K562 (cell line): ENCODE measurements around the gene CRAT. TPM values are rescaled to one million over a fixed set of nuclear protein-coding genes. Genes with fewer than 3 reads are reported as not detected.
A peak's percentile ranks its signal among the peaks of the same experiment; 100 is the strongest.

ENCODE experiments used
- ATAC-seq: fragments of 200-7000 bp; cut with Tn5 transposase; 3 replicates; pipeline ENCODE4 v1.9.1; 2020; ENCODE audit warnings: moderate library complexity
- BruUV-seq: library from RNA; stranded (reverse); fragments of 400-500 nt; replicated peaks from 2 replicates; lab custom pipeline; 2021; lab: Mats Ljungman, UMichigan
- CTCF ChIA-PET: fragments of 300-600 bp; formaldehyde crosslinking; extraction: SDS; loops from one replicate; lab custom pipeline; 2021; ENCODE audit warnings: low intra/inter-chr PET ratio; lab: Yijun Ruan, JAX
- POLR2A ChIA-PET: fragments of 300-600, 350-650 bp; sonication (Branson Sonifier 250); formaldehyde crosslinking; extraction: SDS; loops from one replicate; lab custom pipeline; 2021; ENCODE audit warnings: antibody characterized with exemption, inconsistent platforms; lab: Yijun Ruan, JAX
- DNase-seq, 4 experiments: peaks; one replicate each; pipeline versions ENCODE4 v3.0.0 to v3.0.0-alpha.2; 2011 to 2018; ENCODE audit warnings: low spot score in 3 of 4, mixed read lengths in 3 of 4; ENCODE audit errors: extremely low read depth in 1 of 4
- FAIRE-seq: peaks from 2 replicates; lab custom pipeline; 2011; peaks lifted over from hg19 to GRCh38; lab: Jason Lieb, UNC
- H2AFZ ChIP-seq: 2 replicates; pipeline ENCODE4 v1.6.0; 2011; ENCODE audit warnings: low read depth, low read length, control low read depth, inconsistent platforms
- H3K27ac ChIP-seq: fragments of 200-600 bp; 3 replicates; pipeline ENCODE4 v1.8.0; 2011; ENCODE audit warnings: low read depth, mild to moderate bottlenecking, control low read depth, inconsistent platforms, low read length, moderate library complexity, mixed read lengths; ENCODE audit errors: extremely low read depth
- H3K27me3 ChIP-seq, 2 experiments: fragments of 300-600 bp in 1 of 2; 2 replicates in 1 of 2; 3 replicates in 1 of 2; pipeline versions ENCODE4 v1.6.0 to v1.8.0; 2011; ENCODE audit warnings: inconsistent platforms in 2 of 2, low read length in 2 of 2, mild to moderate bottlenecking in 1 of 2, mixed read lengths in 1 of 2, moderate library complexity in 1 of 2; ENCODE audit not compliant: control insufficient read depth in 2 of 2, insufficient read depth in 2 of 2
- H3K36me3 ChIP-seq: fragments of 300-600 bp; 3 replicates; pipeline ENCODE4 v1.8.0; 2011; ENCODE audit warnings: mild to moderate bottlenecking, low read length, inconsistent platforms; ENCODE audit not compliant: control insufficient read depth, insufficient read depth
- H3K4me1 ChIP-seq, 2 experiments: fragments of 200-600 bp in 1 of 2; replicated peaks in 1 of 2; 2 replicates in 1 of 2; 3 replicates in 1 of 2; pipeline versions ENCODE4 v1.5.1 to v1.8.0; 2011; ENCODE audit warnings: inconsistent platforms in 2 of 2, low read length in 2 of 2, mild to moderate bottlenecking in 1 of 2, mixed read lengths in 1 of 2, moderate library complexity in 1 of 2; ENCODE audit not compliant: control insufficient read depth in 2 of 2, insufficient read depth in 2 of 2
- H3K4me2 ChIP-seq: 2 replicates; pipeline ENCODE4 v1.6.1; 2011; ENCODE audit warnings: low read length, control low read depth, inconsistent platforms, mixed read lengths; ENCODE audit not compliant: insufficient read depth
- H3K4me3 ChIP-seq: fragments of 200-600 bp; sonication (generic), shearing (Covaris generic); 2 replicates; pipeline ENCODE4 v1.5.1; 2016; ENCODE audit warnings: control low read depth, inconsistent platforms
- H3K79me2 ChIP-seq: fragments of 200-600 bp; 3 replicates; pipeline ENCODE4 v1.8.0; 2011; ENCODE audit warnings: low read length, inconsistent platforms; ENCODE audit not compliant: control insufficient read depth, insufficient read depth
- H3K9ac ChIP-seq, 2 experiments: 2 replicates each; pipeline versions ENCODE4 v1.6.0 to v1.6.1; 2011; ENCODE audit warnings: low read depth in 2 of 2, low read length in 2 of 2, control low read depth in 1 of 2, inconsistent platforms in 1 of 2, mild to moderate bottlenecking in 1 of 2, mixed read lengths in 1 of 2; ENCODE audit not compliant: insufficient read depth in 1 of 2
- H3K9me1 ChIP-seq: one replicate; pipeline ENCODE4 v1.6.0; 2011; ENCODE audit warnings: inconsistent platforms, mild to moderate bottlenecking, low read length, moderate library complexity; ENCODE audit not compliant: control insufficient read depth, insufficient read depth
- H3K9me3 ChIP-seq: replicated peaks from 2 replicates; pipeline ENCODE4 v1.5.1; 2011; ENCODE audit warnings: low read depth, low read length, inconsistent platforms; ENCODE audit not compliant: control insufficient read depth, insufficient read depth
- H4K20me1 ChIP-seq: replicated peaks from 2 replicates; pipeline ENCODE4 v1.6.1; 2011; ENCODE audit warnings: low read length, inconsistent platforms, mixed read lengths; ENCODE audit not compliant: control insufficient read depth, insufficient read depth
- DDX20 ChIP-seq: fragments of 450-650 bp; IDR thresholded peaks from 2 replicates; pipeline ENCODE4 v1.6.1; 2016; ENCODE audit warnings: missing genetic modification characterization, low read depth, mild to moderate bottlenecking, missing compliant biosample characterization, moderate library complexity
- POLR2G ChIP-seq: fragments of 200-400 bp; formaldehyde crosslinking; IDR thresholded peaks from 2 replicates; pipeline ENCODE4 v1.6.1; 2017; ENCODE audit warnings: low read depth, mild to moderate bottlenecking, antibody characterized with exemption, low read length, moderate library complexity
- SIX5 ChIP-seq, 2 experiments: IDR thresholded peaks; 2 replicates each; pipeline ENCODE4 v1.6.1; 2011; ENCODE audit warnings: low read length in 2 of 2, borderline replicate concordance in 1 of 2, low read depth in 1 of 2, mild to moderate bottlenecking in 1 of 2, moderate library complexity in 1 of 2; ENCODE audit not compliant: insufficient read depth in 1 of 2
- WGBS: fragments of 100-300 bp; shearing (Covaris generic); methylation state at CpG from one replicate; pipeline ENCODE4 v1.1.6; 2016; ENCODE audit warnings: low coverage, mixed read lengths; ENCODE audit not compliant: insufficient coverage; ENCODE audit errors: missing lambda C conversion rate; 5-methylcytosine and 5-hydroxymethylcytosine counted together
- in situ Hi-C: fragments of 300-500 bp; cut with MboI; formaldehyde crosslinking; loops from 4 replicates; pipeline ENCODE4 v1.15.0; 2018; ENCODE audit warnings: inconsistent platforms, mixed read lengths
- intact Hi-C: fragments of 100-400 bp; cut with micrococcal nuclease; formaldehyde crosslinking; loops from 2 replicates; pipeline ENCODE4 v1.14.2; 2022
- polyA plus RNA-seq, 8 experiments: library from polyadenylated mRNA; depleted of rRNA in 4 of 8; stranded (reverse) in 5 of 8; unstranded in 3 of 8; fragments of >200 nt; fragmentation: Nextera tagmentation in 2 of 8; fragmentation: Illumina TruSeq in 1 of 8; extraction: Ambion mirVana in 2 of 8; extraction: Trizol in 1 of 8; gene quantifications; 2 replicates each; pipeline versions ENCODE4 v1.2.1 to v1.2.3, GENCODE V29; 2011 to 2014; ENCODE audit warnings: inconsistent platforms in 1 of 8, missing spikeins in 1 of 8
- total RNA-seq, 7 experiments: library from RNA; depleted of rRNA in 6 of 7; stranded (reverse); fragments of >200 nt in 6 of 7; fragmentation: Illumina TruSeq in 2 of 7; extraction: Trizol in 2 of 7; gene quantifications; 2 replicates each; pipeline versions ENCODE4 v1.2.1 to v1.2.3, GENCODE V29; 2011 to 2021; ENCODE audit warnings: low replicate concordance in 1 of 7
- TF ChIP-seq, protein P1 (sequence below), 2 experiments: fragments of 450-650 bp in 1 of 2; sonication (generic) in 1 of 2; formaldehyde crosslinking in 1 of 2; IDR thresholded peaks in 1 of 2; conservative IDR thresholded peaks in 1 of 2; 2 replicates each; pipeline versions ENCODE4 v1.6.1 to v1.8.1; 2016 to 2023; ENCODE audit warnings: mild to moderate bottlenecking in 2 of 2, moderate library complexity in 2 of 2, inconsistent platforms in 1 of 2, missing genetic modification reagents in 1 of 2
- TF ChIP-seq, protein P2 (sequence below): fragments of 250-450 bp; sonication (Bioruptor Pico); IDR thresholded peaks from 2 replicates; pipeline ENCODE4 v1.4.0; 2020

Gene CRAT
- total and polyA plus RNA-seq, 9 of the 15 experiments (the other 6 are each of a cell fraction or from before 2014, with no cell fraction given): 0.20 to 13.8 (median 5.4) TPM

DNA sequence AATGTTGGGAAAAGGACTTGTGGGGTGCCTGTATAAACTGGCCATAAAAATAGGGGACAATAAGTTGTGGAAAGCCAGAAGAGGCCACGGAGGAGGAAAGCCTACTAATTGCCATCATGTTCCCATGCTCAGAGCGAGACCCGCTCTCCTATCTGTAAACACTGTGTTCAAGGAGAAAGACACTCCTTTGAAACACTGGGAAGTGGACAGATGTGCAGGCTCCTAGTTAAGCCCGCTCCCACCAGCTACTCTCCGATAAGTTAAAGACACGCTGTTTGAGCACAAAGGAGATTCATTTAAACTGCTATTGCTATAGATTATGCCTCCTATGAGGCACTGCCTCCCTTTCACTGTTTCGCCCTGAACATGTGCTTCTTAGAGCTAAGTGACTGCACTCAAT is 9.3 kb downstream of the CRAT start (continued):
- no peak for TF ChIP-seq SIX5 (IDR thresholded peaks at IDR 0.05; ENCODE audit: borderline replicate concordance in 1 of 2, insufficient read depth in 1 of 2, low read depth in 1 of 2, low read length in 2 of 2)
- TF ChIP-seq DDX20 (tag): no peak
- TF ChIP-seq, protein P1, sequence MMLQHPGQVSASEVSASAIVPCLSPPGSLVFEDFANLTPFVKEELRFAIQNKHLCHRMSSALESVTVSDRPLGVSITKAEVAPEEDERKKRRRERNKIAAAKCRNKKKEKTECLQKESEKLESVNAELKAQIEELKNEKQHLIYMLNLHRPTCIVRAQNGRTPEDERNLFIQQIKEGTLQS (IDR thresholded peaks at IDR 0.05): no peak
- TF ChIP-seq, protein P1 (CRISPR knock-in tag; conservative IDR thresholded peaks at IDR 0.05): no peak
- TF ChIP-seq, all 486 proteins: peak for 0

DNA sequence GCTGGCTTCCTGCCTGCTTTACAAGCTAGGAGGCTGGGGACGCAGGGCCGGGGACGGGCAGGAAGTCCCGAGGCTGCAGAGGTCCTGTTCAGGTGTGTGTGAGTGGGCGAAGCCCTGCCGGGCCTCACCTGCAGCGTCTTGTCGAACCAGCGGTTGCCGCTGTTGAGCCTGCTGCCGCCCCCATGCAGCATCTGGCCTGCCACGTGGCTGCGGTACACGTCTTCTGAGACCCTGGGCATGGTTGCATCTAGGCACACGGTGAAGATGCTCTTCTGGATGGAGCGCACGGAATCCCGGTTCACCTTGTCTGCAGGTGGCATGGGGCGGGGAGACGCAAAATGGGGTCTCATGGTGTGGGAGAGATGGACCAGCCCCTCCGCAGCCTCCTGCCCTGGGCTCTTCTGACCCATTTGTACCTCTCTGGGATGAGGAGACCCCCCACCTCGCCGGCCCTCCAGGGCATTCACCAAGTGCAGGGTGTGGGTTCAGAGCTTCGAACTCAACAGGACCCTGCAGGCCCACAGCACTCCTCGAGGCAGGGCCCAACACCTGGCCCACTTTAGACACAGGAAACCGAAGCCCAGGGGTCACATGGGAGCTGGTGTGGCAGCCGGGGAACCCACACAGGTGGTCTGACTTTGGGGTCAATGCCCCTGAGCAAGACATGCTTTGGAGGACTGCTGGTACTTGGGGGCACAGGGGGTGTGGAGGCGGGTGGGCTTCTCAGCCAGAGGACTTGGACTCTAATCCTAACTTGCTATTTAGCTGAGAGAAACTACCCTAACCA is 10.0 kb downstream of the CRAT start:
- no peak overlapping the region for H3K27ac ChIP-seq
- H3K79me2 ChIP-seq: no peaks in the 10 kb centered on the region
- H3K4me2 ChIP-seq: no peak overlapping the region
- POLR2A ChIA-PET: interaction anchor here (0.6 to 1.4 kb wide), 5 partner anchors 8 to 1212 kb away, joined by 3 to 4 read pairs (median 3); partner anchors contain the start of gene DOLPP1
- H3K4me3 ChIP-seq: no peak overlapping the region
- peaks cover 14 to 39% of the 10 kb centered on the region in 2 experiments for H3K4me1 ChIP-seq
- BruUV-seq: no TSS peak
- FAIRE-seq (no peak), DNase-seq (no peak), ATAC-seq (no peak)
- no peak overlapping the region for H2AFZ ChIP-seq
- peaks cover 3% of the 10 kb centered on the region for H3K9me1 ChIP-seq
- intact Hi-C loops (no loop called here), in situ Hi-C loops (no loop called here)
- H4K20me1 ChIP-seq: no peaks in the 10 kb centered on the region
- TF ChIP-seq, protein P2, sequence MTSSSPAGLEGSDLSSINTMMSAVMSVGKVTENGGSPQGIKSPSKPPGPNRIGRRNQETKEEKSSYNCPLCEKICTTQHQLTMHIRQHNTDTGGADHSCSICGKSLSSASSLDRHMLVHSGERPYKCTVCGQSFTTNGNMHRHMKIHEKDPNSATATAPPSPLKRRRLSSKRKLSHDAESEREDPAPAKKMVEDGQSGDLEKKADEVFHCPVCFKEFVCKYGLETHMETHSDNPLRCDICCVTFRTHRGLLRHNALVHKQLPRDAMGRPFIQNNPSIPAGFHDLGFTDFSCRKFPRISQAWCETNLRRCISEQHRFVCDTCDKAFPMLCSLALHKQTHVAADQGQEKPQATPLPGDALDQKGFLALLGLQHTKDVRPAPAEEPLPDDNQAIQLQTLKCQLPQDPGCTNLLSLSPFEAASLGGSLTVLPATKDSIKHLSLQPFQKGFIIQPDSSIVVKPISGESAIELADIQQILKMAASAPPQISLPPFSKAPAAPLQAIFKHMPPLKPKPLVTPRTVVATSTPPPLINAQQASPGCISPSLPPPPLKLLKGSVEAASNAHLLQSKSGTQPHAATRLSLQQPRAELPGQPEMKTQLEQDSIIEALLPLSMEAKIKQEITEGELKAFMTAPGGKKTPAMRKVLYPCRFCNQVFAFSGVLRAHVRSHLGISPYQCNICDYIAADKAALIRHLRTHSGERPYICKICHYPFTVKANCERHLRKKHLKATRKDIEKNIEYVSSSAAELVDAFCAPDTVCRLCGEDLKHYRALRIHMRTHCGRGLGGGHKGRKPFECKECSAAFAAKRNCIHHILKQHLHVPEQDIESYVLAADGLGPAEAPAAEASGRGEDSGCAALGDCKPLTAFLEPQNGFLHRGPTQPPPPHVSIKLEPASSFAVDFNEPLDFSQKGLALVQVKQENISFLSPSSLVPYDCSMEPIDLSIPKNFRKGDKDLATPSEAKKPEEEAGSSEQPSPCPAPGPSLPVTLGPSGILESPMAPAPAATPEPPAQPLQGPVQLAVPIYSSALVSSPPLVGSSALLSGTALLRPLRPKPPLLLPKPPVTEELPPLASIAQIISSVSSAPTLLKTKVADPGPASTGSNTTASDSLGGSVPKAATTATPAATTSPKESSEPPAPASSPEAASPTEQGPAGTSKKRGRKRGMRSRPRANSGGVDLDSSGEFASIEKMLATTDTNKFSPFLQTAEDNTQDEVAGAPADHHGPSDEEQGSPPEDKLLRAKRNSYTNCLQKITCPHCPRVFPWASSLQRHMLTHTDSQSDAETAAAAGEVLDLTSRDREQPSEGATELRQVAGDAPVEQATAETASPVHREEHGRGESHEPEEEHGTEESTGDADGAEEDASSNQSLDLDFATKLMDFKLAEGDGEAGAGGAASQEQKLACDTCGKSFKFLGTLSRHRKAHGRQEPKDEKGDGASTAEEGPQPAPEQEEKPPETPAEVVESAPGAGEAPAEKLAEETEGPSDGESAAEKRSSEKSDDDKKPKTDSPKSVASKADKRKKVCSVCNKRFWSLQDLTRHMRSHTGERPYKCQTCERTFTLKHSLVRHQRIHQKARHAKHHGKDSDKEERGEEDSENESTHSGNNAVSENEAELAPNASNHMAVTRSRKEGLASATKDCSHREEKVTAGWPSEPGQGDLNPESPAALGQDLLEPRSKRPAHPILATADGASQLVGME (CRISPR knock-in tag): no peak
- TF ChIP-seq POLR2G: peak; percentile 38; the same call in 1 of the 2 replicates
- CTCF ChIA-PET: no interaction called here
- H3K36me3 ChIP-seq: no peaks in the 10 kb centered on the region
- WGBS: 57% methylated on average over 28 of the region's 28 CpGs
- H3K27me3 ChIP-seq: no peaks in the 10 kb centered on the region
- H3K9me3 ChIP-seq: no peaks in the 10 kb centered on the region
- H3K9ac ChIP-seq: 0 out of 4 replicates have a peak overlapping the region, but pooled peaks of 1 of the 2 experiments have one; percentile 21
